Measurements from ENCODE around the gene DENND1B. TPM values are rescaled to one million over a fixed set of nuclear protein-coding genes. Genes with fewer than 3 reads are reported as not detected.
"Not testable (repeated sequence)": the region's sequence is repeated elsewhere in the genome, so short reads cannot be mapped to it uniquely, and the experiment has no call there.

The DENND1B gene
- total RNA-seq, 1 experiment from 2014 or later: 20.9 TPM

GRCh38 chr1:197515421-197515820 is 259.9 kb downstream of the DENND1B start:
- no peak for DNase-seq (ENCODE audit: unreplicated experiment)
- H3K27me3 Mint-ChIP-seq (ENCODE audit: insufficient read depth, unreplicated experiment): no peaks in the 10 kb centered on the region
- no peak for TF ChIP-seq CTCF (IDR thresholded peaks at IDR 0.05; ENCODE audit: unreplicated experiment)
- CTCF ChIA-PET: interaction anchor here (0.7 to 1.6 kb wide), 7 partner anchors 12 to 952 kb away, joined by 3 to 5 read pairs (median 4); no protein-coding TSS in a partner anchor
- no TSS peak for BruUV-seq (replicated peaks)
- H3K9me3 Mint-ChIP-seq (ENCODE audit: unreplicated experiment): no peaks in the 10 kb centered on the region
- H3K36me3 Mint-ChIP-seq (ENCODE audit: insufficient read depth, unreplicated experiment): peaks cover 17% of the 10 kb centered on the region
- POLR2A ChIA-PET: no interaction called here
- H3K4me3 Mint-ChIP-seq (ENCODE audit: unreplicated experiment): no peak overlapping the region
- H3K4me1 Mint-ChIP-seq (ENCODE audit: insufficient read depth, unreplicated experiment): no peaks in the 10 kb centered on the region
- intact Hi-C loops (cut with micrococcal nuclease): no loop called here
- H3K27ac Mint-ChIP-seq (ENCODE audit: low read depth, unreplicated experiment): no peak overlapping the region

GRCh38 chr1:197510691-197511378 is 264.4 kb downstream of the DENND1B start:
- Mint-ChIP-seq H3K27ac (ENCODE audit: low read depth, unreplicated experiment) (no peak overlapping the region), H3K36me3 (ENCODE audit: insufficient read depth, unreplicated experiment) (peaks cover 23% of the 10 kb centered on the region), H3K27me3 (ENCODE audit: insufficient read depth, unreplicated experiment) (no peaks in the 10 kb centered on the region), H3K4me3 (ENCODE audit: unreplicated experiment) (no peak overlapping the region), H3K9me3 (ENCODE audit: unreplicated experiment) (no peaks in the 10 kb centered on the region), H3K4me1 (ENCODE audit: insufficient read depth, unreplicated experiment) (no peaks in the 10 kb centered on the region)
- CTCF ChIA-PET: interaction anchor here (0.7 to 1.6 kb wide), 4 partner anchors 9 to 111 kb away, joined by 3 to 17 read pairs (median 4); no protein-coding TSS in a partner anchor
- intact Hi-C loops (cut with micrococcal nuclease): no loop called here
- no peak for DNase-seq (ENCODE audit: unreplicated experiment)
- POLR2A ChIA-PET: no interaction called here
- BruUV-seq (replicated peaks): no TSS peak
- TF ChIP-seq CTCF (IDR thresholded peaks at IDR 0.05; ENCODE audit: unreplicated experiment): no peak

GRCh38 chr1:197496722-197497121 is 278.6 kb downstream of the DENND1B start:
- Mint-ChIP-seq H3K27me3 (ENCODE audit: insufficient read depth, unreplicated experiment) (no peaks in the 10 kb centered on the region), H3K4me3 (ENCODE audit: unreplicated experiment) (no peak overlapping the region)
- CTCF ChIA-PET: interaction anchor here (0.6 to 1.2 kb wide), 2 partner anchors 23 to 442 kb away, joined by 3 to 5 read pairs; no protein-coding TSS in a partner anchor

GRCh38 chr1:197491505-197491904 is 283.8 kb downstream of the DENND1B start:
- H3K36me3 Mint-ChIP-seq (ENCODE audit: insufficient read depth, unreplicated experiment); H3K9me3 Mint-ChIP-seq (ENCODE audit: unreplicated experiment); H3K27me3 Mint-ChIP-seq (ENCODE audit: insufficient read depth, unreplicated experiment); DNase-seq (ENCODE audit: unreplicated experiment); BruUV-seq (replicated peaks); POLR2A ChIA-PET; H3K4me3 Mint-ChIP-seq (ENCODE audit: unreplicated experiment); H3K27ac Mint-ChIP-seq (ENCODE audit: low read depth, unreplicated experiment); H3K4me1 Mint-ChIP-seq (ENCODE audit: insufficient read depth, unreplicated experiment); intact Hi-C loops (cut with micrococcal nuclease): not testable (repeated sequence)
- CTCF ChIA-PET: interaction anchor here (0.6 kb wide), 1 partner anchor 30 kb away, joined by 3 read pairs; no protein-coding TSS in a partner anchor

More at GRCh38 chr1:197496722-197497121, 278.6 kb downstream of the DENND1B start:
- no peak for DNase-seq (ENCODE audit: unreplicated experiment)
- H3K9me3 Mint-ChIP-seq (ENCODE audit: unreplicated experiment): no peaks in the 10 kb centered on the region
- intact Hi-C loops (cut with micrococcal nuclease): no loop called here
- POLR2A ChIA-PET: no interaction called here
- BruUV-seq (replicated peaks): no TSS peak
- no peaks in the 10 kb centered on the region for H3K4me1 Mint-ChIP-seq (ENCODE audit: insufficient read depth, unreplicated experiment)
- TF ChIP-seq CTCF (IDR thresholded peaks at IDR 0.05; ENCODE audit: unreplicated experiment): no peak
- no peaks in the 10 kb centered on the region for H3K36me3 Mint-ChIP-seq (ENCODE audit: insufficient read depth, unreplicated experiment)
- no peak overlapping the region for H3K27ac Mint-ChIP-seq (ENCODE audit: low read depth, unreplicated experiment)
